GM19372 (cell line): ENCODE measurements around the gene CXorf58.
"Not testable (repeated sequence)": the region's sequence is repeated elsewhere in the genome, so short reads cannot be mapped to it uniquely, and the experiment has no call there.

ENCODE experiments used
- ATAC-seq: cut with Tn5 transposase; IDR thresholded peaks from one replicate; pipeline ENCODE4 v1.9.1; 2021; ENCODE audit warnings: mild to moderate bottlenecking, low read depth, moderate library complexity; ENCODE audit not compliant: unreplicated experiment

CXorf58 gene

GRCh38 chrX:23907498-23908218 lies at the start of gene CXorf58, which contains the start of gene APOO:
Gene CXorf58, plus strand, starts transcription at chrX:23908006. Its CDS starts 2,297 bp downstream, at chrX:23910303.
Gene APOO, minus strand, starts transcription at chrX:23907938. Its CDS starts 236 bp downstream, at chrX:23907702.
- peak; percentile 91 for ATAC-seq

GRCh38 chrX:23859238-23859637 lies 48.6 kb upstream of the CXorf58 start:
- not testable (repeated sequence) for ATAC-seq

DNA sequence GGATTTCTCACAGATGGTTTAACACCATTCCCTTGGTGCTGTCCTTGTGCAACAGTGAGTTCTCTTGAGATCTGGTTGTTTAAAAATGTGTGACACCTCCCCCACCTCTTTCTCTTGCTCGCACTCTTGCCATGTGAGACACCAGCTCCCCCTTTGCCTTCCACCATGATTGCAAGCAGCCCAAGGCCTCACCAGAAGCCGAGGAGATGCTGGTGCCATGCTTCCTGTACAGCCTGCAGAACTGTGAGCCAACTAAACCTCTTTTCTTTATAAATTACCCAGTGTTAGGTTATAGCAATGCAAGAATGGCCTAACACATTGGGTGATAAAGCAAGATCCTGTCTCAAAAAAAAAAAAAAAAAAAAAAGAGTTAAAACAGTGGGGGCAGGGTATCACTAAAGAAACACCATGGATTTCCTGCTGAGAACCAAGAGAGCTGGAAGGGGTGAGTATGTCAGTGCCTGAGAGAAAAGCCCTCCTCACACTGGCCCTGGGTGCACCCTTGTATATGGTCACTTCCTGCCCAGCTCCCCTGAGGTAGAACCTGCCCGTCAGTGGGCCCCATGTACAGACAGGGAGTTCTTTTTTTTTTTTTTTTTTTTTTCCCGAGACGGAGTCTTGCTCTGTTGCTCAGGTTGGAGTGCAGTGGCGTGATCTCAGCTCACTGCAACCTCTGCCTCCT lies 46.5 kb upstream of the CXorf58 start:
- no peak for ATAC-seq

GRCh38 chrX:23861952-23862351 lies 45.9 kb upstream of the CXorf58 start:
- not testable (repeated sequence) for ATAC-seq

GRCh38 chrX:23864742-23865326 lies 43.0 kb upstream of the CXorf58 start:
- no peak for ATAC-seq

DNA sequence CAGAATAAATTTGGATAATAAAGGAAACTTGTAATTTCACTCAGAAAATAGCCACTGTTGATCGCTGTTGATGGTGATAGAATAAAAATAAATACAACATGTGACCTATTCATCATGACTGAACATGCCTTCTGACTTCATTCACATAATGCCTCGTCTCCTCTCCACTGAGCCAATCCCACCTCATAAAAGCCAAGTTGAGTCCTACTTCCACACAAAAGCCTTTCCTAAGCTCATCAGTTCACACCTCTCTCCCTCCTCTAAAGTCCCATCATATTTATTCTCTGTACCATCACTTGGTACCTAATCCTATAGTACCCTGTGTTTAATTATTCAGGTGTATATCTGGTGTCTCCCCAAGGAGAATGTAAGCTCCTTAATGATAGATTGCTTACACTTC lies 37.8 kb upstream of the CXorf58 start:
- no peak for ATAC-seq

GRCh38 chrX:23871905-23872546 lies 35.8 kb upstream of the CXorf58 start:
- ATAC-seq, result no peak

GRCh38 chrX:23879380-23880090 lies 28.3 kb upstream of the CXorf58 start:
- ATAC-seq, result no peak

GRCh38 chrX:23883737-23884354 lies 24.0 kb upstream of the CXorf58 start:
- no peak for ATAC-seq

GRCh38 chrX:23884427-23885024 lies 23.3 kb upstream of the CXorf58 start:
- ATAC-seq, result no peak

- ATAC-seq, result no peak
These were observed 22.0 kb upstream of the CXorf58 start for GRCh38 chrX:23885803-23886202.

DNA sequence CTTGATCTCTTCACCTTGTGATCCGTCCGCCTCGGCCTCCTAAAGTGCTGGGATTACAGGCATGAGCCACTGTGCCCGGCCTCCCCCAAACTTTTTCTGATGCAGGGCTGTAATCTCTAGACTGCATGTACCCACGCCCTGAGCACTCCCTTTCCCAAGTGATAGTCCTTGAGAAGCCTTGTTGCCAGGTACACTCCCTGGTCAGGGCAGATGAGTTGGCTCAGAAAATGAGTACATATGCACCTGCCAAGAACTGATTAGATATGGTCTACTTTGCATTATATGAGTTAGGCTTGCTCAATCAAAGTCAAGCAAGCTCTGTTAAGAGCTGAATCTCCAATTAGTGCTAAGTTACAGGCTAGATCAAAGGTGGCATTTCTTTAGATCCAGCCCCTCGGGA lies 20.4 kb upstream of the CXorf58 start:
- ATAC-seq, result no peak

DNA sequence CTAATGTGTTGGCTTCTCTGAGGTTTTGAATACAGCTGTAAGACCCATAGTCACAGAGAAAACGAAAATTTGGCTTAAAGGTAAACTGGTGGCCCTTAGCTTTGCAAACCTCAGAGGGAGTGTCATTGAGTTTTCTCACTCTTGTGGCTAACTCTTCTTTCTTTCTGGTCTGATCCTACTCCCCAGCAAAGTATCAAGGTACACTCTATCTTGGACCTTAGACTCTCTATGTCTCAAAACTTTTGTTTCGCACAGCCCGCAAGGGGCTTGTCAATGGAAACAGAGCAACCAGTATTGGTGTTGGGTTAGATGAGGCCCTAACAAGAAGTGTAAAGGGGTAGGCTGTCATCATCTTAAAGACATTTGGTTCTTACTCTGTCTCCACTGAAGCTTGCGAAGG lies 19.9 kb upstream of the CXorf58 start:
- ATAC-seq, result no peak

DNA sequence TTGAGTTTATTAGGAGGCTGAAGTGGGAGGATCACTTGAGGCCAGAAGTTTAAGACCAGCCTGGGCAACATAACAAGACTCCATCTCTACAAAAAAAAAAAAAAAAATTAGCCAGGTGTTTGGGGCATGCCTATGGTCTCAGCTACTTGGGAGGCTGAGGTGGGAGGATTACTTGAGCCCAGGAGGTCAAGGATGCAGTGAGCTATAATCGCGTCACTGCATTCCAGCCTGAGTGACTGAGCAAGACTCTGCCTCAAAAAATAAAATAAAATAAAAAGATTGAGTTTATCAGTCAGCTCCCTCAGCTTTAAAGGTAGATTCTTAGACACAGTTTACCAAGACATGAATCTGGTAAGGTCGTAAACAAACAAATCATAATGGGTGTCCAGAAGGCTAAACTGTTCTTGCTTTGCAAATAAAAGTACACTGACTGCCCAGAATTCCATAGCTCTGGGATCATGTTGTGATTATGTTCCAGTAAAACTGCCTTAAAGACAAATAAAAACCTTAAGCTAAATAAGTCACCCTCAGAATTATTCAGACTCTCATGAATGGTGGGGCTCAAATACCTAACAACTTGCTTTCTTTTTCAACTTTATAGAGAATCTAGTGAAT lies 18.8 kb upstream of the CXorf58 start:
- no peak for ATAC-seq

- no peak for ATAC-seq
These were observed 16.9 kb upstream of the CXorf58 start for GRCh38 chrX:23890933-23891332.

DNA sequence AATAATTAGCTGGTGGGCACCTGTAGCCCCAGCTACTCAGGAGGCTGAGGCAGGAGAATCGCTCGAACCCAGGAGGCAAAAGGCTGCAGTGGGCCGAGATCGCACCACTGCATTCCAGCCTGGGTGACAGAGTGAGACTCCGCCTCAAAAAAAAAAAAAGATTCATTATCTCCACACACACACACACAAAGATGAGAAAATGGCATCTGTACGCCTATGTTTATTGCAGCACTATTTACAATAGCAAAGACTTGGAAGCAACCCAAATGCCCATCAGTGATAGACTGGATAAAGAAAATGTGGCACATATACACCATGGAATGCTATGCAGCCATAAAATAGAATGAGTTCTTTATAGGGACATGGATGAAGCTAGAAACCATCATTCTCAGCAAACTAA lies 12.8 kb upstream of the CXorf58 start:
- ATAC-seq, result not testable (repeated sequence)

DNA sequence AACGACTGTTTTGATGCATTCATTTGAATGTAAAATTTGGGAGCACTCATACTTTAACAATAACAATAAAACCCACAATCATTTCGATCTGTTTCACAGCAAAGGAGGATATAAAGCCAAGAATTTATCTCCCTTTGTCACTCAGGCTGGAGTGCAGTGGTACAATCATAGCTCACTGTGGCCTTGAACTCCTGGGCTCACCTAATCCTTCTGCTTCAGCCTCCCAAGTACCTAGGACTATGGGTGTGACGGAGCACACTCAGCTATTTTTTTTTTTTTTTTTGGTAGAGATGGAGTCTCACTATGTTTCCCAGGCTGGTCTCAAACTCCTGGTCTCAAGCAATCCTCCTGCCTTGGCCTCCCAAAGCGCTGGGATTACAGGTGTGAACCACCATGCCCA lies 11.3 kb upstream of the CXorf58 start:
- ATAC-seq, result not testable (repeated sequence)

GRCh38 chrX:23896981-23897380 lies 10.8 kb upstream of the CXorf58 start:
- ATAC-seq, result no peak

DNA sequence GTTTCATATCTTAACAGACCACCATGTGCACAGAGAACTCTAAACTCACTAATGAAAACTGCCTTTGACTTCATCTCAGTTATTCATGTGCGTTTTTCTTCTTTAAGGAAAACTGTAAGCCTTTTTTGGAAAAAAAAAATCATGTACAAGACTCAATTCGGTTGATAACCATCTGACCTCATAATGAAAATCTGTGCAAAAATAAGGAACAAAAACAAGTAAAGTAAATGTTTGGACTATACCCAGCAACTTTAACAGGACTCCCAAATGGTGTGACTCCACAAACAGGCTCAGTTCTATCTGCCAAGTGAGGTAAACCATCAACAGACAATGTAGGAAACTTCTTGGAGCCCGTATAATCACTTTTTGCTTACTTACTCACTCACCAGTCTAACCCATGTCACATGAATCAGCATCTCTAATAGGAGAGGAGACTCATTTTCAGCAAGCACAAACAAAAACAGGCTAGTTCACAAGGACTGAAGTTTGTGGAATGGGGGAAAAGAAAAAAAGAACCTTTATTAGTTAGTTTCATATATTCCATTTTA lies 9.3 kb upstream of the CXorf58 start:
- ATAC-seq, result no peak
